Keratinocyte (primary cell): ENCODE measurements around the gene KCNN3.

Experiments used
- CTCF ChIP-seq, 3 experiments: IDR thresholded peaks in 1 of 3; conservative IDR thresholded peaks in 1 of 3; optimal IDR thresholded peaks in 1 of 3; 2 replicates in 2 of 3; 3 replicates in 1 of 3; pipeline versions ENCODE3 to v1.5.1; 2011; ENCODE audit warnings: low read length in 3 of 3, mild to moderate bottlenecking in 3 of 3, moderate library complexity in 2 of 3, control low read depth in 1 of 3, inconsistent platforms in 1 of 3; ENCODE audit not compliant: insufficient read depth in 2 of 3; ENCODE audit errors: extremely low read depth in 1 of 3
- EZH2 ChIP-seq: IDR thresholded peaks from one replicate; pipeline ENCODE4 v1.6.1; 2012; ENCODE audit warnings: inconsistent platforms, mild to moderate bottlenecking, low read length, moderate library complexity

- no peak for TF ChIP-seq CTCF (optimal IDR thresholded peaks at IDR 0.05 in 1 of 3, IDR thresholded peaks at IDR 0.05 in 1 of 3, conservative IDR thresholded peaks at IDR 0.05 in 1 of 3; ENCODE audit: extremely low read depth in 1 of 3, insufficient read depth in 2 of 3, low read length in 3 of 3)
- peak; percentile 59 for TF ChIP-seq EZH2
Observed at GRCh38 chr1:154747740-154748404, 122.2 kb downstream of the KCNN3 start.
